Bronchial epithelial cell (primary cell): ENCODE data around the gene ISLR. TPM values are rescaled to one million over a fixed set of nuclear protein-coding genes. Genes with fewer than 3 reads are reported as not detected.
A peak's percentile ranks its signal among the peaks of the same experiment; 100 is the strongest.

Experiments used
- DNase-seq: peaks from one replicate; pipeline ENCODE4 v3.0.0-alpha.2; 2010; ENCODE audit warnings: low read depth
- FAIRE-seq: peaks from 2 replicates; lab custom pipeline; 2011; peaks lifted over from hg19 to GRCh38; lab: Jason Lieb, UNC
- H3K27me3 ChIP-seq: 2 replicates; pipeline ENCODE4 v1.5.1; 2011; ENCODE audit warnings: low read length; ENCODE audit not compliant: control insufficient read depth, insufficient read depth
- H3K36me3 ChIP-seq: 2 replicates; pipeline ENCODE4 v1.5.1; 2011; ENCODE audit warnings: low read length; ENCODE audit not compliant: control insufficient read depth, insufficient read depth
- H3K4me3 ChIP-seq: 2 replicates; pipeline ENCODE4 v1.5.1; 2011; ENCODE audit warnings: mild to moderate bottlenecking, low read depth, low read length, control low read depth
- total RNA-seq: library from RNA; depleted of rRNA; stranded (reverse); fragments of >200 nt; gene quantifications from 2 replicates; pipeline ENCODE4 v1.2.1, GENCODE V29; 2014
- TF ChIP-seq, protein P1 (sequence below): IDR thresholded peaks from 2 replicates; pipeline ENCODE4 v1.5.1; 2011; ENCODE audit warnings: mild to moderate bottlenecking, moderate library complexity, low read length, control low read depth, inconsistent platforms; ENCODE audit not compliant: insufficient read depth, severe bottlenecking

ISLR gene
- total RNA-seq, 1 donor from 2014 or later = 0.53 TPM

DNA sequence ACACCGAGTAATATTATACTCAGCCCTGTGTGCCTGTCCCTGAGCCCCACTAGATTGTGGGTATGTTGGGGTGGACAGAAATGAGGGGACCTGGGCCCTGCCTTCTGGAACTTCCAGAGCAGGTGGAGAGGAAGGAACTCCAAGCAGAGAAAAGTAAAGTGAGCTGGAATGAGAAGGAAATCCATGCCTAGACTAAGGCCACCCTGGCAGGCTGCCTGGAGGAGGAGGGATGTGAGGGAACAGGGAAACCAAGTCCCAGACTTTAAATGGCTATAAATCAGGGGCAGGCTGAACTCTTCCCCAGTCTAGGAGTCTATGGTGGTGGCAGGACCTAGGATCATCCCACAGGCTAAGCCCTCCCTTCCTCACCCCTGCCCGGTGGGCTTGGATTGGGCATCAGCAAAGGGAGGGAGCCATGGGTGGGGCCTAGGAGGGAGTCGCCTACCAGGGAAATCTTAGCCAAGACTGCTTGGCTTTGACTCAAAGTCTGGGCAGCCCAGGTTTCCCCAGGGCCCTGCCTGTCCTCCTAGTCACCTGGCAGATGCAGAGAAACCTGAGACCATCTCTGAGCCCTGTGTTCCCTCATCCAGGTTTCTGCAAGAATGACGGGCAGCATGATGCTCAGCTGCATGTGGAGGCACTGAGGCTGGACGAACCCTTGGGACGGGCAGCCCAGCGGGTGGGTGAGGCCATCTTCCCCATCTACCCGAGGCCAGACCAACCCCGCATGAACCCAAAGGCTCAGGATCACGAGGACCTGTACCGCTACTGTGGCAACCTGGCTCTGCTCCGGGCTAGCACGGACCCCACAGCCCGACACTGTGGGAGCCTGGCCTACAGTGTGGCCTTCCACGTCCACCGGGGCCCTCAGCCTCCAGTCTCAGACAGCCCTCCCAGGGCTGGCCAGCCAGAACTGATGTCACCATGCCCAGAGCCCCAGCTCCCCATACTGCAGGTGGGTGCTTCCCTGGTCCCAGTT lies 44.7 kb downstream of the ISLR start:
- Histone ChIP-seq H3K27me3 (peaks cover 26% of the 10 kb centered on the region), H3K4me3 (no peak overlapping the region), H3K36me3 (no peaks in the 10 kb centered on the region)
- DNase-seq (no peak), FAIRE-seq (no peak)
- TF ChIP-seq, protein P1, sequence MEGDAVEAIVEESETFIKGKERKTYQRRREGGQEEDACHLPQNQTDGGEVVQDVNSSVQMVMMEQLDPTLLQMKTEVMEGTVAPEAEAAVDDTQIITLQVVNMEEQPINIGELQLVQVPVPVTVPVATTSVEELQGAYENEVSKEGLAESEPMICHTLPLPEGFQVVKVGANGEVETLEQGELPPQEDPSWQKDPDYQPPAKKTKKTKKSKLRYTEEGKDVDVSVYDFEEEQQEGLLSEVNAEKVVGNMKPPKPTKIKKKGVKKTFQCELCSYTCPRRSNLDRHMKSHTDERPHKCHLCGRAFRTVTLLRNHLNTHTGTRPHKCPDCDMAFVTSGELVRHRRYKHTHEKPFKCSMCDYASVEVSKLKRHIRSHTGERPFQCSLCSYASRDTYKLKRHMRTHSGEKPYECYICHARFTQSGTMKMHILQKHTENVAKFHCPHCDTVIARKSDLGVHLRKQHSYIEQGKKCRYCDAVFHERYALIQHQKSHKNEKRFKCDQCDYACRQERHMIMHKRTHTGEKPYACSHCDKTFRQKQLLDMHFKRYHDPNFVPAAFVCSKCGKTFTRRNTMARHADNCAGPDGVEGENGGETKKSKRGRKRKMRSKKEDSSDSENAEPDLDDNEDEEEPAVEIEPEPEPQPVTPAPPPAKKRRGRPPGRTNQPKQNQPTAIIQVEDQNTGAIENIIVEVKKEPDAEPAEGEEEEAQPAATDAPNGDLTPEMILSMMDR = no peak

DNA sequence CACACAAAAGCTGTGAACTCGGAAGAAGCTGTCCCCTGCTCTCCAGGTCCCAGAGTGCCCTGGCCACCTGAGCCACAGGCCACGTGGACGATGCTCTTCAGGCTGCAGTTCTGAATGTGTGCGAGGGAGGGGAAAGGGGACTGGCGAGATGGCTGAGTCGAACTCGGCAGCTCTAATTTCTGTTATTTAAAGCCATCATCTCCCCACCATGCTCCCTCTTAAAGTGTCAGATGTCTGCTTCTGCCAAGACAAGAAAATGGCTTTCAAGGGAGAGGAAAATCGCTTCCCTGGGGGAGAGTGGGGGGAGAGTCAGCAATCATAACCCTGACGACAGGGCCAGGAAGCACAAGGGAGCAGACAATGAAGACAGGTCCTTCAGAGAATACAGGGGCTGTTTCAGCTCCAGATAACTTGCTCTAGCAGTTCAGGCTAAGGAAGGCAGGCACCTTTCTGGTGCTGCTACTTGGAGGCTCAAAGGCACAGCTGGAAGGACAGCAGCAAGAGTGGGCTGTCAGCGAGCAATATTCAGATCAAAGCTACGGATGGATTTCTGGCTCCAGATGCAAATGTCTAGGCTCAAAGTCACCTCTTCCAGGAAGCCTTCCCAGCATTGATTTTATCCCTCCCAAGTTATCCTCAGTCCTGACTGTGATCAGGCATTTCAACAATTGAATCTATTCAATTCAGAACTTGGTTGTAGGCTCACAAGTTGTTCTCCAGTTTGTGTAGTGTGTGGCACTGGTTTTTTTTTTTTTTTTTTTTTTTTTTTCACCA lies 47.2 kb downstream of the ISLR start:
- no peaks in the 10 kb centered on the region for H3K36me3 ChIP-seq
- TF ChIP-seq, protein P1 = no peak
- no peak overlapping the region for H3K4me3 ChIP-seq
- peaks cover 30% of the 10 kb centered on the region for H3K27me3 ChIP-seq
- DNase-seq = no peak
- FAIRE-seq = no peak

DNA sequence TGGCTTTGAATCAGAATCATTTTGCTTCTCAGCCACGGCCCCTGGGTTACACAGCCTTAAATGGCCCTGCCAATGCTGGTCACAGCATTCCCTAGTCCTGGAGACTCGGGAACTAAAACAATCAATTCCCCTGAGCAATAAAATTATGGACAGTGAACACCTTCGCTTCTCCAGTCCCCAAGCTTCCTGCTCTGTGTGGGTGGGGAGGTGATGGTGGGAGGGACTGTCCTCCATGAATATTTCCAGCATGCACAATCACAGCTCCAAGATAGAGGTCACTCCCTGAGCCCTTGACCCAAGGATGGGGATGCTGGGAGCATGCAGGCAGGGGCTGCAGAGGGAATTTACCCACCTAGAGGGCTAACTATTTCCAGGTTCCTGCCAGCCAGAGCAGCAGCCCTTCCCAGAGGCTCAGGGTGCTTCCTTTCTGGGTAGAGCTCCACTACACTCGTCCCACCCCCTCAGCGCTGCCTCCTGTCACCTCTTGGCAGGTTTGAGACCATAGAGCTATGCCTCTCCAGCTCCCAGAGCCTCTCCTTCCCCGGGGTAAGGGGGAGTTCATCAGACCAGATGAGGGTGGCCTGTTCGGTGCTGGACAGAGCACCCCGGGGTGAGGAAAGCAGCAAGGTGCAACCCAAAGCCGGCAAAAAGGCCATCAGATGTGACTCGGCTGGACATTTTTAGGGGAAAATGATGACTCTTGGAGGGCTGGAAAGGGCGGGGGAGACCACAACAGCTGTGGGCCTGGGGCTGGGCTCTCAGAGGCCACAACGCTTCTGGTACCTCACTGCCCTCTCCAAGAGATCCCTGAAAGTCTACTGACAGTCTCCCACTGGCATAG lies 48.1 kb downstream of the ISLR start:
- FAIRE-seq (peak; percentile 75), DNase-seq (no peak)
- Histone ChIP-seq H3K36me3 (no peaks in the 10 kb centered on the region), H3K27me3 (peaks cover 30% of the 10 kb centered on the region), H3K4me3 (no peak overlapping the region)
- TF ChIP-seq, protein P1 = no peak

DNA sequence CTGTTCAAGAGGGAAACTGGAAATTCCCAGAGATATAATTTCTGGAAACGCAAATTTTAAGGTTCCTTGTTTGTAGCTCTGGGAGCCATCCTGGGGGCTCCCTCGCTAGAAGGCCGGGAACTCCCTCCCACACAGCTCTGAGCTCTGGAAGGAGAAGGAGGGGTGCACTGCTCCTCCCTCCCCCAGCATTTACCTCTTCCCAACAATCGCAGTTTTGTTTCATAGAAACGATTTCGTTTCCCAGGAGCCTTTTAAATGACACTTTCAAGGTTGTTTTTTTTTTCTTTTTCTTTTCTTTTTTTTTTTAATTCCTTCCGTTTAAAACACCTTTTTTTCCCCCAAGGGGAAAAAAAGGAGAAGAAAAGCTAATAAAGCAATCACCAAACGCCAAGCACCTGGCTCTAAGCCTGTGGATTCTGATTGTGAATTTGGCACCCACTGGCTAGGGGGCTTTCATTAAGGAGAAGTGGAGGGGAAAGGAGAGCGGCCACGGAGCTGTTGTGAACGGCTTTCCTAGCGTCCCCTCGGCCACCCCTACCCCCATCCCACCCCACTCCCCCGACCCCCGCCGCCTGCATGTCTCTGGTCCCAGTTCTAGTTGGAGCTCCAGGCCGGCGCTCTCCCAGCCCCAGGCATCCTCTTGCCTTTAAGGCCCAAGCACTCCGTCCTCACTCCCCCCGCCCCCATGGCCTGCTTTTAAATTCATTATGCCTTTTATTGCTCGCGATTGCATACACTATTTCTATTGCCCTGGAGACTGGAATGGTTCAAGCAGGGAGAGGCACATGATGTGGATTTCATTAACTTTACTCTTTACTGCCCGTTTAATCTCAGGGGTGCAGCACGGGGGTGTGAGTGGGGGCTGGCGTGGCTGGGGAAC lies 49.0 kb downstream of the ISLR start:
- no peaks in the 10 kb centered on the region for H3K36me3 ChIP-seq
- H3K4me3 ChIP-seq = no peak overlapping the region
- TF ChIP-seq, protein P1 = no peak
- FAIRE-seq = no peak
- H3K27me3 ChIP-seq = peaks cover 30% of the 10 kb centered on the region
- DNase-seq = no peak

DNA sequence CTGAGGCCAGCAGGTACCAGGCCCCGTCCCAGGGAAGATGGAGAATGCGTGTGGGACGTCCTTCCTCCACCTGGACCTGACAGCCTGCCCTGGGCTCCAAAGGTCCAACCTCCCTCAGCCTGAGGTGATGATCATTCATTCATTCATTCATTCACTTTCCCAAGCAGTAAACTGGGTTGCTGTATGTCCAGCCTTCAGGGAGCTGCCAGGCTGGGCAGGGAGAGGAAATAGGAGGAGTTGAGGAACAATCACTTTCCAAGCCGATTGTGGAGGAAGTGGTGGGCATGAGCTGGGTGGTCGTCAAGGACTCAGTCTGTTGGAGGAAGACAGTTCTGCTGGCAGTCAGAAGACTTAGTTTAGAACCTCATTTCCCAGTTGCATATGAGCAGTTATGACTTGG lies 52.4 kb downstream of the ISLR start:
- TF ChIP-seq, protein P1 = no peak
- Histone ChIP-seq H3K4me3 (no peak overlapping the region), H3K36me3 (no peaks in the 10 kb centered on the region), H3K27me3 (peaks cover 18% of the 10 kb centered on the region)
- FAIRE-seq (no peak), DNase-seq (no peak)
